NCI-H1105 treated with DMSO at 0.1 percent for 48 hours (cell line): ENCODE results near the gene FASTKD1.

Source experiments
- DNase-seq: peaks from one replicate; lab custom pipeline; 2025; lab: John Stamatoyannopoulos, UW

Gene FASTKD1

GRCh38 chr2:169507698-169508097 lies 66.0 kb downstream of the FASTKD1 start:
- DNase-seq: no peak

GRCh38 chr2:169504651-169505050 lies 69.0 kb downstream of the FASTKD1 start:
- no peak for DNase-seq

GRCh38 chr2:169495310-169495928 lies 78.2 kb downstream of the FASTKD1 start:
- DNase-seq: no peak

GRCh38 chr2:169493360-169493759 lies 80.3 kb downstream of the FASTKD1 start:
- no peak for DNase-seq

GRCh38 chr2:169491378-169491777 lies 82.3 kb downstream of the FASTKD1 start:
- DNase-seq: no peak

GRCh38 chr2:169490834-169491233 lies 82.8 kb downstream of the FASTKD1 start:
- DNase-seq: no peak

GRCh38 chr2:169486487-169486886 lies 87.2 kb downstream of the FASTKD1 start:
- no peak for DNase-seq

- DNase-seq: no peak
Measured at GRCh38 chr2:169485650-169486138, 88.0 kb downstream of the FASTKD1 start.

GRCh38 chr2:169480079-169480465 lies 93.6 kb downstream of the FASTKD1 start:
- DNase-seq: no peak
